Muscle of leg (tissue), 11 donors: ENCODE data around the gene GDF2. TPM values are rescaled to one million over a fixed set of nuclear protein-coding genes. Genes with fewer than 3 reads are reported as not detected.

Source experiments
- DNase-seq: peaks from one replicate; pipeline ENCODE4 v3.0.0; 2013
- H3K27ac ChIP-seq: one replicate; pipeline ENCODE4 v1.5.1; 2013; ENCODE audit warnings: mild to moderate bottlenecking, low read length, control low read depth
- H3K27me3 ChIP-seq: one replicate; pipeline ENCODE4 v1.6.1; 2013; ENCODE audit warnings: low read length; ENCODE audit not compliant: control insufficient read depth, insufficient read depth
- H3K36me3 ChIP-seq: one replicate; pipeline ENCODE4 v1.6.1; 2013; ENCODE audit warnings: low read length; ENCODE audit not compliant: control insufficient read depth, insufficient read depth
- H3K4me1 ChIP-seq: one replicate; pipeline ENCODE4 v1.6.1; 2013; ENCODE audit warnings: low read length; ENCODE audit not compliant: control insufficient read depth, insufficient read depth
- H3K4me3 ChIP-seq: one replicate; pipeline ENCODE4 v1.5.1; 2013; ENCODE audit warnings: low read length, control low read depth
- H3K9me3 ChIP-seq: replicated peaks from 2 replicates; pipeline ENCODE4 v1.6.1; 2013; ENCODE audit warnings: low read depth, low read length; ENCODE audit not compliant: control insufficient read depth
- WGBS: methylation state at CpG from one replicate; pipeline ENCODE4 v1.1.5; 2013; ENCODE audit warnings: missing lambda C conversion rate; ENCODE audit not compliant: insufficient coverage; 5-methylcytosine and 5-hydroxymethylcytosine counted together
- polyA plus RNA-seq, 8 donors: library from polyadenylated mRNA; unstranded; fragments of 120-200 nt; gene quantifications; one replicate each; pipeline versions ENCODE4 v1.2.1 to v1.2.3, GENCODE V29; 2013; ENCODE audit warnings: inconsistent platforms in 1 of 8, low replicate concordance in 1 of 8; ENCODE audit not compliant: insufficient read length in 8 of 8, insufficient read depth in 1 of 8
- total RNA-seq: library from RNA; stranded (reverse); fragments of 120-200 nt; gene quantifications from one replicate; pipeline ENCODE4 v1.2.4, GENCODE V29; 2013

GDF2 gene
- total and polyA plus RNA-seq, 9 donors: not detected

- Histone ChIP-seq H3K4me1 (peaks cover 3% of the 10 kb centered on the region), H3K9me3 (no peaks in the 10 kb centered on the region), H3K4me3 (no peak overlapping the region), H3K27me3 (no peaks in the 10 kb centered on the region), H3K36me3 (no peaks in the 10 kb centered on the region), H3K27ac (no peak overlapping the region)
- DNase-seq: no peak
- 96% methylated on average over 3 of the region's 8 CpGs for WGBS
These were observed 596 bp upstream of the GDF2 start for GRCh38 chr10:47321521-47322195.

GRCh38 chr10:47323087-47323486, 833 bp downstream of the GDF2 start:
- no peak overlapping the region for H3K4me3 ChIP-seq
- H3K27me3 ChIP-seq: no peaks in the 10 kb centered on the region
- DNase-seq: no peak
- no peaks in the 10 kb centered on the region for H3K9me3 ChIP-seq
- no peak overlapping the region for H3K27ac ChIP-seq
- peaks cover 3% of the 10 kb centered on the region for H3K4me1 ChIP-seq
- no peaks in the 10 kb centered on the region for H3K36me3 ChIP-seq
- WGBS: no CpG with 5 or more reads among the region's 1 CpG

GRCh38 chr10:47323636-47324296, 1.5 kb downstream of the GDF2 start:
- Histone ChIP-seq H3K4me3 (no peak overlapping the region), H3K4me1 (peaks cover 3% of the 10 kb centered on the region), H3K36me3 (no peaks in the 10 kb centered on the region), H3K27me3 (no peaks in the 10 kb centered on the region), H3K27ac (no peak overlapping the region), H3K9me3 (no peaks in the 10 kb centered on the region)
- DNase-seq: no peak
- 57% methylated on average over 1 of the region's 5 CpGs for WGBS

DNA sequence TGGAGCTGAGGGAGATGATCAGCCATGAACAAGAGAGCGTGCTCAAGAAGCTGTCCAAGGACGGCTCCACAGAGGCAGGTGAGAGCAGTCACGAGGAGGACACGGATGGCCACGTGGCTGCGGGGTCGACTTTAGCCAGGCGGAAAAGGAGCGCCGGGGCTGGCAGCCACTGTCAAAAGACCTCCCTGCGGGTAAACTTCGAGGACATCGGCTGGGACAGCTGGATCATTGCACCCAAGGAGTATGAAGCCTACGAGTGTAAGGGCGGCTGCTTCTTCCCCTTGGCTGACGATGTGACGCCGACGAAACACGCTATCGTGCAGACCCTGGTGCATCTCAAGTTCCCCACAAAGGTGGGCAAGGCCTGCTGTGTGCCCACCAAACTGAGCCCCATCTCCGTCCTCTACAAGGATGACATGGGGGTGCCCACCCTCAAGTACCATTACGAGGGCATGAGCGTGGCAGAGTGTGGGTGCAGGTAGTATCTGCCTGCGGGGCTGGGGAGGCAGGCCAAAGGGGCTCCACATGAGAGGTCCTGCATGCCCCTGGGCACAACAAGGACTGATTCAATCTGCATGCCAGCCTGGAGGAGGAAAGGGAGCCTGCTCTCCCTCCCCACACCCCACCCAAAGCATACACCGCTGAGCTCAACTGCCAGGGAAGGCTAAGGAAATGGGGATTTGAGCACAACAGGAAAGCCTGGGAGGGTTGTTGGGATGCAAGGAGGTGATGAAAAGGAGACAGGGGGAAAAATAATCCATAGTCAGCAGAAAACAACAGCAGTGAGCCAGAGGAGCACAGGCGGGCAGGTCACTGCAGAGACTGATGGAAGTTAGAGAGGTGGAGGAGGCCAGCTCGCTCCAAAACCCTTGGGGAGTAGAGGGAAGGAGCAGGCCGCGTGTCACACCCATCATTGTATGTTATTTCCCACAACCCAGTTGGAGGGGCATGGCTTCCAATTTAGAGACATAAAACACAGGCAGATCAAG, 3.3 kb downstream of the GDF2 start:
- WGBS: 94% methylated on average over 23 of the region's 30 CpGs
- no peak for DNase-seq
- no peaks in the 10 kb centered on the region for H3K9me3 ChIP-seq

GRCh38 chr10:47326306-47326926, 4.2 kb downstream of the GDF2 start:
- WGBS: 54% methylated on average over 4 of the region's 5 CpGs
- H3K27ac ChIP-seq: no peak overlapping the region

More for the DNA sequence above, 3.3 kb downstream of the GDF2 start:
- no peak overlapping the region for H3K27ac ChIP-seq
- H3K4me1 ChIP-seq: peaks cover 3% of the 10 kb centered on the region
- no peaks in the 10 kb centered on the region for H3K27me3 ChIP-seq
- H3K4me3 ChIP-seq: no peak overlapping the region
- H3K36me3 ChIP-seq: no peaks in the 10 kb centered on the region

DNA sequence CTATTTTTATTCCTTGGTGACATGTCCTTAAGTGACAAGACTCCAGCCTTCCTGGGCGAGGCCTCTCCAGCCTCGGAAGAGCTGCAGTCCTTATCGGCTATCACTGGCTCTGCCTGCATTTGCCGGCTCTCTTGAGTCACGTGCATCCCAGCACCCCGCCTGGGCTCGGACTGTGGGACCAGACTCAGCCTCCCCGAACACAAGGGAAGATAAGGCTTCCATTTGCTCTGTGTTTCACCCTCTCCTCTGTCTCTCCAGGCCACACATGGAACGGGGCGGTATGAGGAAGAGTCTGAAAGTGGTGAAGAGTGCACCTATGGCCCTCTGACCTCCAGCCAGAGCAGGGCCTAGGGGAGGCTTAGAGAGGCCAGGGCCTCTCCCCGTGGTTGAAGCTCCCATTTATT, 4.7 kb downstream of the GDF2 start:
- H3K9me3 ChIP-seq: no peaks in the 10 kb centered on the region
- no peak overlapping the region for H3K27ac ChIP-seq
- no peaks in the 10 kb centered on the region for H3K27me3 ChIP-seq
- H3K36me3 ChIP-seq: no peaks in the 10 kb centered on the region
- no peak for DNase-seq
- WGBS: 76% methylated on average over 7 of the region's 11 CpGs
- H3K4me3 ChIP-seq: no peak overlapping the region
- H3K4me1 ChIP-seq: peaks cover 3% of the 10 kb centered on the region

More at GRCh38 chr10:47326306-47326926, 4.2 kb downstream of the GDF2 start:
- Histone ChIP-seq H3K27me3 (no peaks in the 10 kb centered on the region), H3K4me1 (peaks cover 3% of the 10 kb centered on the region), H3K4me3 (no peak overlapping the region), H3K9me3 (no peaks in the 10 kb centered on the region), H3K36me3 (no peaks in the 10 kb centered on the region)
- DNase-seq: no peak

- no peaks in the 10 kb centered on the region for H3K36me3 ChIP-seq
- no peak for DNase-seq
- H3K27me3 ChIP-seq: peaks cover 5% of the 10 kb centered on the region
- no peaks in the 10 kb centered on the region for H3K9me3 ChIP-seq
- no peak overlapping the region for H3K4me3 ChIP-seq
- H3K4me1 ChIP-seq: peaks cover 3% of the 10 kb centered on the region
- 88% methylated on average over 3 of the region's 4 CpGs for WGBS
- H3K27ac ChIP-seq: no peak overlapping the region
These were observed 7.6 kb downstream of the GDF2 start for GRCh38 chr10:47329855-47330254.

DNA sequence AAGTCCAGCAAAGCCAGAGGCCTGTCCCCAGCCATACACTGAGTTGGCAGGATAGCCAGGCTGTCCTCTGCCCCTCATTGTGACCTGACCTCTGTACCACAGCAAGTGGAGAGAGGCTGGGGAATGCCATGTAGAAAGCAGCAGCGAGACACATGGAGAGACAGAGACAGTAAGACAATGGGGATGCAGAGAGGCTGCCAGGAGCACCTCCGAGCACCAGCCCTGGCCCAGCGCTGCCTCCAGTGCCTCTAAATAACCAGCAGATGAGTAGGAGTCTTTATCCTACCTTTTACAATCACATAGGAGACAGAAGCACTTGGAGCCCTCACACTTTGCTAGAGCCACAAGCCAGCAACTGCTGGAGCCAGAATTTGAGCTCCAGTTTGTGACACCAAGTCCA, 8.1 kb downstream of the GDF2 start:
- no peaks in the 10 kb centered on the region for H3K9me3 ChIP-seq
- 92% methylated on average over 2 of the region's 3 CpGs for WGBS
- H3K27me3 ChIP-seq: peaks cover 5% of the 10 kb centered on the region
- H3K4me1 ChIP-seq: peaks cover 3% of the 10 kb centered on the region
- no peak overlapping the region for H3K4me3 ChIP-seq
- DNase-seq: no peak
- no peaks in the 10 kb centered on the region for H3K36me3 ChIP-seq
- no peak overlapping the region for H3K27ac ChIP-seq

DNA sequence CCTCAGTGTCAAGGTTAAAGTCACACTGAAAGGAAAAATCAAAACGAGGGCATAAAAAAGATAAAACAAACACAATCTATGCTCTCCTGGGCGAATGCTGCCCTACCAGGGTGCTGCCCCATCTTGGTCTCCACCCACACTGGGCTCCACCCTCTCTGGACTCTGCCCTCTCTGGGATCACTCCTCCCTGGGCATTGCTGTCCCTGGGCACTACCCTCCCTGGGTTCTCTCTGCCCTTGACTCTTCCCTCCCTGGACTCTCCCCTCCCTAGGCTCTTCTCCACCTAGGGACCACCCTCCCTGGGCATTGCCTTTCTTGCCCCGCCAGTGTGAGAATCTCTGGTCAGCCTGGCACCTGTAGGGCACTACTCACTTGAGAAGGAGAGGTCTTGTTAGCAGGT, 8.6 kb downstream of the GDF2 start:
- no peaks in the 10 kb centered on the region for H3K9me3 ChIP-seq
- WGBS: 80% methylated on average over 3 of the region's 3 CpGs

More for the DNA sequence above, 8.6 kb downstream of the GDF2 start:
- DNase-seq: no peak
- H3K27ac ChIP-seq: no peak overlapping the region
- peaks cover 9% of the 10 kb centered on the region for H3K27me3 ChIP-seq
- H3K36me3 ChIP-seq: no peaks in the 10 kb centered on the region
- peaks cover 3% of the 10 kb centered on the region for H3K4me1 ChIP-seq
- no peak overlapping the region for H3K4me3 ChIP-seq
